ENCODE results near the gene LBX2. TPM values are rescaled to one million over a fixed set of nuclear protein-coding genes. Genes with fewer than 3 reads are reported as not detected.

Gene LBX2
- total RNA-seq, 1 experiment from 2014 or later: 11.4 TPM

GRCh38 chr2:74538881-74539339 is 39.5 kb upstream of the LBX2 start:
- no peak for DNase-seq
- Mint-ChIP-seq H3K27ac (ENCODE audit: unreplicated experiment) (no peak overlapping the region), H3K9me3 (ENCODE audit: unreplicated experiment) (no peaks in the 10 kb centered on the region), H3K27me3 (ENCODE audit: insufficient read depth, unreplicated experiment) (no peaks in the 10 kb centered on the region), H3K4me1 (ENCODE audit: low read depth, unreplicated experiment) (no peaks in the 10 kb centered on the region), H3K4me3 (ENCODE audit: unreplicated experiment) (no peak overlapping the region), H3K36me3 (ENCODE audit: insufficient read depth, unreplicated experiment) (no peaks in the 10 kb centered on the region)
- Histone ChIP-seq H3K9me3 (no peaks in the 10 kb centered on the region), H3K4me1 (no peaks in the 10 kb centered on the region; the same call in 1 of the 2 replicates), H3K36me3 (ENCODE audit: control insufficient read depth, insufficient read depth, low read length) (no peaks in the 10 kb centered on the region), H3K4me3 (ENCODE audit: low read depth, low read length) (no peak overlapping the region), H3K27me3 (replicated peaks; ENCODE audit: control insufficient read depth, insufficient read depth, low read length) (no peaks in the 10 kb centered on the region)
- ChIA-PET CTCF (interaction anchor here (0.6 to 1.0 kb wide), 2 partner anchors 36 to 82 kb away, joined by 3 to 9 read pairs; no protein-coding TSS in a partner anchor), POLR2A (interaction anchor here (0.9 to 1.1 kb wide), 2 partner anchors 8 to 10 kb away, joined by 3 read pairs; no protein-coding TSS in a partner anchor)
- no peak for TF ChIP-seq CTCF (IDR thresholded peaks at IDR 0.05; ENCODE audit: insufficient read depth in 1 of 2, low read depth in 1 of 2, low read length in 1 of 2, severe bottlenecking in 1 of 2, unreplicated experiment in 1 of 2)
- BruUV-seq (replicated peaks): no TSS peak
- intact Hi-C loops (cut with micrococcal nuclease; ENCODE audit: unreplicated experiment): no loop called here

DNA sequence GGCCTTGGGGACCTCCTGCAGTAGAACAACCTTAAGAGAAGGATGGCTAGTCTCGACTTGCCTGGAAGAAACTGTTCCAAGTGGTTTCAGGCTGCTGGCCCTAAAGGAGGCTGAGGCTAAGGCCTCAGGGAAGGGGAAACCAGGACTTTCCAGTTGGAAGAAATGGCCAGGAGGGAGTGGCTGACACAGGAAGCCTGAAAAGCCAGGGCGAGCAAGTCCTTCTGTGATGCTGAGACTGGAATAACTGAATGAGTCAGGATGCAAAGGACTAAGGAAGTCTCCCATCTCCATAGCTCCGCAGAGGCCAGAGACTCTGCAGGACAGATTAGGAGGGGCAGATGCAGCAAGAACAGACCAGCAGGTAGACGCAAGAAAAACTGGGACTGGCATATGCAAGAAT is 37.7 kb upstream of the LBX2 start:
- H3K4me3 Mint-ChIP-seq (ENCODE audit: unreplicated experiment): no peak overlapping the region
- POLR2A ChIA-PET: no interaction called here
- no peak for TF ChIP-seq CTCF (IDR thresholded peaks at IDR 0.05; ENCODE audit: insufficient read depth in 1 of 2, low read depth in 1 of 2, low read length in 1 of 2, severe bottlenecking in 1 of 2, unreplicated experiment in 1 of 2)
- no peaks in the 10 kb centered on the region for H3K27me3 ChIP-seq (replicated peaks; ENCODE audit: control insufficient read depth, insufficient read depth, low read length)
- BruUV-seq (replicated peaks): no TSS peak
- no peaks in the 10 kb centered on the region for H3K27me3 Mint-ChIP-seq (ENCODE audit: insufficient read depth, unreplicated experiment)
- no peaks in the 10 kb centered on the region for H3K4me1 Mint-ChIP-seq (ENCODE audit: low read depth, unreplicated experiment)
- no peaks in the 10 kb centered on the region for H3K36me3 Mint-ChIP-seq (ENCODE audit: insufficient read depth, unreplicated experiment)
- no peaks in the 10 kb centered on the region; the same call in 1 of the 2 replicates for H3K4me1 ChIP-seq
- intact Hi-C loops (cut with micrococcal nuclease; ENCODE audit: unreplicated experiment): no loop called here
- no peak for DNase-seq
- no peak overlapping the region for H3K27ac Mint-ChIP-seq (ENCODE audit: unreplicated experiment)
- H3K9me3 Mint-ChIP-seq (ENCODE audit: unreplicated experiment): no peaks in the 10 kb centered on the region
- CTCF ChIA-PET: no interaction called here
- no peaks in the 10 kb centered on the region for H3K9me3 ChIP-seq
- H3K36me3 ChIP-seq (ENCODE audit: control insufficient read depth, insufficient read depth, low read length): no peaks in the 10 kb centered on the region
- H3K4me3 ChIP-seq (ENCODE audit: low read depth, low read length): no peak overlapping the region

DNA sequence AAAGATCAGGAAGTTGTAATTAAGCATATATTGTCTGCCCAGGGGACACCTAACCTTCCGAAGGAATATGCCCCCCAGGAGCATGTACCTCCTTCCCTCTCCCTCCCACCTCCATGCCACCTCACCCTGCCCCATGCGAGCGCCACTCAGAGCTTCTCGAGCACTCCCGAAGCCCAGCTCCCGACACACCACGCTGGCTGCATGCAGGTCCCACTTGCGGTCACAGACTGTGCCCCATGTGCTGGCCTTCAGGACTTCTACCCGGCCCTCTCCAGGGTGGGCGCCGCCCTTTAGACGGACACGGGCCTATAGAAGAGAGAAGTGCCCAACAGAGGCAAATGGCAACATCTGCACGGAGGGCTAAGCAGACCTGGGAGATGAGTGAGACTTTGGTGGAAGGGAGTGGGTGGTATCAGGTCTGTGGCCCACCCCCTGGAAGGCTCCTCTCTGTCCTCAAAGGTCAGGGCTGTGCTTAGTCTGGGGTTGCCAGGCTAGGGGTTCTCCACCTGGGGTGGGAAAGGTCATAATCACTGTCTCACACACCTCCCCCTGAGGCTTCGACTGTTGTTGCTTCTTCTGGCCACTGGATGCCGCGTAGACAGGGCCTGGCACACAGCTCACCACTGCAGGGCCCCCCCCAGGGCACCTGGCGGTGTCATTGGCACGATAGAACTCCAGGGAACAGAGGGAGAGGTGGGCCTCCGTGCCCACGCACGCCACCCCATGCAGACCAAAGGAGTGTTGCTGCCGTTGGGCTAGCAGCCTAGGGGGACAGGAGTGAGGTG is 37.0 kb upstream of the LBX2 start:
- peaks cover 3% of the 10 kb centered on the region for H3K4me1 Mint-ChIP-seq (ENCODE audit: low read depth, unreplicated experiment)
- BruUV-seq (replicated peaks): no TSS peak
- peaks cover 4% of the 10 kb centered on the region for H3K36me3 Mint-ChIP-seq (ENCODE audit: insufficient read depth, unreplicated experiment)
- no peak overlapping the region for H3K27ac Mint-ChIP-seq (ENCODE audit: unreplicated experiment)
- H3K4me1 ChIP-seq: no peaks in the 10 kb centered on the region; the same call in 1 of the 2 replicates
- ChIA-PET POLR2A (no interaction called here), CTCF (no interaction called here)
- intact Hi-C loops (cut with micrococcal nuclease; ENCODE audit: unreplicated experiment): no loop called here
- DNase-seq: no peak
- H3K27me3 Mint-ChIP-seq (ENCODE audit: insufficient read depth, unreplicated experiment): no peaks in the 10 kb centered on the region
- no peaks in the 10 kb centered on the region for H3K36me3 ChIP-seq (ENCODE audit: control insufficient read depth, insufficient read depth, low read length)
- no peaks in the 10 kb centered on the region for H3K9me3 Mint-ChIP-seq (ENCODE audit: unreplicated experiment)
- H3K4me3 Mint-ChIP-seq (ENCODE audit: unreplicated experiment): no peak overlapping the region
- H3K27me3 ChIP-seq (replicated peaks; ENCODE audit: control insufficient read depth, insufficient read depth, low read length): no peaks in the 10 kb centered on the region
- TF ChIP-seq CTCF (IDR thresholded peaks at IDR 0.05; ENCODE audit: insufficient read depth in 1 of 2, low read depth in 1 of 2, low read length in 1 of 2, severe bottlenecking in 1 of 2, unreplicated experiment in 1 of 2): no peak
- H3K9me3 ChIP-seq: no peaks in the 10 kb centered on the region
- no peak overlapping the region for H3K4me3 ChIP-seq (ENCODE audit: low read depth, low read length)
